A549 (cell line): ENCODE measurements around the gene SRGN. TPM values are rescaled to one million over a fixed set of nuclear protein-coding genes. Genes with fewer than 3 reads are reported as not detected.

Experiments used
- ATAC-seq, 2 experiments: fragments of 200-7000 bp in 1 of 2; fragments of >200 bp in 1 of 2; cut with Nextera tagmentation in 1 of 2; cut with Tn5 transposase in 1 of 2; 3 replicates each; pipeline versions ENCODE4 v1.8.0 to v1.9.1; 2018 to 2020; ENCODE audit warnings: mild to moderate bottlenecking in 1 of 2, moderate library complexity in 1 of 2
- CTCF ChIA-PET: fragments of 300-600 bp; sonication (Branson Sonifier 250); formaldehyde crosslinking; extraction: SDS; loops from one replicate; lab custom pipeline; 2021; ENCODE audit warnings: antibody characterized with exemption, inconsistent platforms; lab: Yijun Ruan, JAX
- POLR2A ChIA-PET: fragments of 350-600 bp; formaldehyde crosslinking; extraction: SDS; loops from one replicate; lab custom pipeline; 2021; ENCODE audit warnings: antibody characterized with exemption, inconsistent platforms; lab: Yijun Ruan, JAX
- DNase-seq, 2 experiments: peaks; one replicate each; pipeline versions ENCODE4 v3.0.0 to v3.0.0-alpha.2; 2011 to 2016; ENCODE audit warnings: low read depth in 1 of 2, low spot score in 1 of 2
- FAIRE-seq: peaks from 2 replicates; lab custom pipeline; 2011; peaks lifted over from hg19 to GRCh38; lab: Jason Lieb, UNC
- H3K27ac ChIP-seq, 2 experiments: fragments of >200 bp; sonication (Bioruptor Twin); formaldehyde crosslinking; 3 replicates each; pipeline ENCODE4 v1.5.1; 2016 to 2017
- H3K4me1 ChIP-seq: fragments of >200 bp; sonication (Bioruptor Twin); formaldehyde crosslinking; 3 replicates; pipeline ENCODE4 v1.6.1; 2016
- H3K4me2 ChIP-seq: fragments of >200 bp; sonication (Bioruptor Twin); formaldehyde crosslinking; 3 replicates; pipeline ENCODE4 v1.6.1; 2016
- H3K4me3 ChIP-seq: fragments of >200 bp; sonication (Bioruptor Twin); formaldehyde crosslinking; 3 replicates; pipeline ENCODE4 v1.5.1; 2016
- H3K9me3 ChIP-seq: fragments of >200 bp; sonication (Bioruptor Twin); formaldehyde crosslinking; 3 replicates; pipeline ENCODE4 v1.6.1; 2016
- BHLHE40 ChIP-seq: IDR thresholded peaks from 2 replicates; pipeline ENCODE4 v1.6.1; 2012; ENCODE audit warnings: low read depth, low read length, inconsistent platforms
- CBX2 ChIP-seq: fragments of 200-600 bp; sonication (generic); IDR thresholded peaks from 2 replicates; pipeline ENCODE4 v1.6.1; 2016; ENCODE audit warnings: low read depth, mild to moderate bottlenecking, borderline replicate concordance
- CBX8 ChIP-seq: fragments of 200-600 bp; sonication (generic); IDR thresholded peaks from 2 replicates; pipeline ENCODE4 v1.6.1; 2016
- CHD2 ChIP-seq: fragments of 150-350 bp; IDR thresholded peaks from 2 replicates; pipeline ENCODE4 v1.6.1; 2014; ENCODE audit warnings: low read length; ENCODE audit not compliant: partially characterized antibody
- CTCF ChIP-seq: fragments of >200 bp; sonication (Bioruptor Twin); formaldehyde crosslinking; IDR thresholded peaks from 3 replicates; pipeline ENCODE4 v1.5.1; 2016
- E2F6 ChIP-seq: IDR thresholded peaks from 2 replicates; pipeline ENCODE4 v1.6.1; 2012; ENCODE audit warnings: low read depth, borderline replicate concordance
- ELK1 ChIP-seq: fragments of 150-350 bp; IDR thresholded peaks from 2 replicates; pipeline ENCODE4 v1.6.1; 2014; ENCODE audit warnings: low read depth, mild to moderate bottlenecking, low read length
- FOSB ChIP-seq: fragments of 250-450 bp; sonication (Bioruptor Pico); IDR thresholded peaks from 2 replicates; pipeline ENCODE4 v1.5.0; 2020; ENCODE audit warnings: mild to moderate bottlenecking, moderate library complexity
- FOXS1 ChIP-seq: fragments of 250-450 bp; sonication (Bioruptor Pico); IDR thresholded peaks from 2 replicates; pipeline ENCODE4 v1.5.0; 2020; ENCODE audit warnings: mild to moderate bottlenecking, moderate library complexity
- HOXB13 ChIP-seq: fragments of 250-450 bp; sonication (Bioruptor Pico); IDR thresholded peaks from 2 replicates; pipeline ENCODE4 v1.5.0; 2020; ENCODE audit warnings: low read depth, mild to moderate bottlenecking, moderate library complexity
- JUNB ChIP-seq: fragments of >200 bp; sonication (Bioruptor Twin); formaldehyde crosslinking; IDR thresholded peaks from 2 replicates; pipeline ENCODE4 v1.6.1; 2016
- MYC ChIP-seq: IDR thresholded peaks from 2 replicates; pipeline ENCODE4 v1.6.1; 2012; ENCODE audit warnings: mild to moderate bottlenecking, inconsistent platforms, low read length, improper control_type of control experiment, borderline replicate concordance
- NFE2L2 ChIP-seq: fragments of 150-350 bp; conservative IDR thresholded peaks from 2 replicates; pipeline ENCODE4 v1.6.1; 2014; ENCODE audit warnings: low read length
- NPAS2 ChIP-seq: fragments of 250-450 bp; sonication (Bioruptor Pico); IDR thresholded peaks from 2 replicates; pipeline ENCODE4 v1.8.0; 2022; ENCODE audit warnings: mild to moderate bottlenecking, moderate library complexity, borderline replicate concordance
- PBX3 ChIP-seq: IDR thresholded peaks from 2 replicates; pipeline ENCODE4 v1.6.1; 2012
- POLR2AphosphoS2 ChIP-seq: conservative IDR thresholded peaks from 2 replicates; pipeline ENCODE4 v1.6.1; 2012; ENCODE audit warnings: low read length, improper control_type of control experiment, inconsistent platforms
- REST ChIP-seq: fragments of 200-600 bp; sonication (generic); IDR thresholded peaks from 2 replicates; pipeline ENCODE4 v1.6.1; 2016; ENCODE audit warnings: antibody characterized with exemption, mild to moderate bottlenecking, moderate library complexity
- TFCP2L1 ChIP-seq: fragments of 250-450 bp; sonication (Bioruptor Pico); IDR thresholded peaks from 2 replicates; pipeline ENCODE4 v1.5.0; 2021; ENCODE audit warnings: mild to moderate bottlenecking
- ZC3H11A ChIP-seq: fragments of 450-650 bp; IDR thresholded peaks from 2 replicates; pipeline ENCODE4 v1.6.1; 2014; ENCODE audit warnings: antibody characterized with exemption, mild to moderate bottlenecking
- ZSCAN20 ChIP-seq: fragments of 250-450 bp; sonication (Bioruptor Pico); IDR thresholded peaks from 2 replicates; pipeline ENCODE4 v1.8.0; 2022; ENCODE audit warnings: mild to moderate bottlenecking, moderate library complexity
- WGBS: methylation state at CpG from one replicate; pipeline ENCODE4 v1.1.6; 2017; ENCODE audit errors: missing lambda C conversion rate; 5-methylcytosine and 5-hydroxymethylcytosine counted together
- polyA plus RNA-seq, 4 experiments: library from polyadenylated mRNA; depleted of rRNA in 3 of 4; stranded (reverse); fragments of >200 nt; fragmentation: RNase III in 1 of 4; extraction: RNeasy Plus Mini Kit Qiagen cat#74134 plus additional on column Dnase treatment in 1 of 4; gene quantifications; 2 replicates in 3 of 4; 3 replicates in 1 of 4; pipeline ENCODE4 v1.2.3, GENCODE V29; 2011 to 2017

SRGN gene
- polyA plus RNA-seq, 2 of the 4 experiments (the other 2 are of a cell fraction), result 51.9 to 88.7 TPM

- H3K9me3 ChIP-seq, result no peaks in the 10 kb centered on the region
- H3K4me2 ChIP-seq, result no peak overlapping the region
- POLR2A ChIA-PET, result no interaction called here
- WGBS, result 87% methylated on average over 5 of the region's 5 CpGs
- H3K4me3 ChIP-seq, result no peak overlapping the region
- DNase-seq (no peak), ATAC-seq (no peak), FAIRE-seq (no peak)
- peak overlapping the region; percentile 85 to 88; a peak in 5 of 6 replicates for H3K27ac ChIP-seq
- CTCF ChIA-PET, result interaction anchor here (1.2 kb wide), 1 partner anchor 47 kb away, joined by 3 read pairs; no protein-coding TSS in a partner anchor
- H3K4me1 ChIP-seq, result peaks cover 30% of the 10 kb centered on the region
- TF ChIP-seq ZSCAN20 (CRISPR knock-in tag), result no peak
- no peak for TF ChIP-seq CBX2
- no peak for TF ChIP-seq FOXS1 (CRISPR knock-in tag)
- no peak for TF ChIP-seq FOSB (CRISPR knock-in tag)
- TF ChIP-seq JUNB, result no peak
- no peak for TF ChIP-seq HOXB13
- TF ChIP-seq E2F6, result no peak
- TF ChIP-seq ZC3H11A, result no peak
- no peak for TF ChIP-seq MYC
- no peak for TF ChIP-seq BHLHE40
- no peak for TF ChIP-seq NPAS2
- no peak for TF ChIP-seq CHD2
- no peak for TF ChIP-seq POLR2AphosphoS2
- TF ChIP-seq TFCP2L1 (CRISPR knock-in tag), result no peak
- TF ChIP-seq ELK1, result no peak
- no peak for TF ChIP-seq CBX8
- TF ChIP-seq CTCF, result no peak
- no peak for TF ChIP-seq REST
- TF ChIP-seq NFE2L2, result no peak
- TF ChIP-seq PBX3, result no peak
Measured at GRCh38 chr10:69062901-69063300, 25.0 kb upstream of the SRGN start.
